ENCODE results near the gene FANCC. TPM values are rescaled to one million over a fixed set of nuclear protein-coding genes. Genes with fewer than 3 reads are reported as not detected.

Gene FANCC
- total and polyA plus RNA-seq, 3 donors from 2014 or later = 30.7 to 38.5 (median 35.1) TPM

- Histone ChIP-seq H3K27me3 (no peaks in the 10 kb centered on the region), H3K4me3 (no peak overlapping the region), H3K27ac (no peak overlapping the region), H3K4me1 (peaks cover 9% of the 10 kb centered on the region), H3K9me3 (no peaks in the 10 kb centered on the region), H3K36me3 (ENCODE audit: low read depth, missing control alignments) (no peaks in the 10 kb centered on the region)
- intact Hi-C loops (cut with DNase I; ENCODE audit: low total_unique reads) = no loop called here
- TF ChIP-seq CTCF (IDR thresholded peaks at IDR 0.05) (no peak), POLR2A (IDR thresholded peaks at IDR 0.05) (no peak)
- DNase-seq = no peak
Measured at GRCh38 chr9:95213117-95213516, 104.4 kb downstream of the FANCC start.

- H3K27me3 ChIP-seq = no peaks in the 10 kb centered on the region
- no peaks in the 10 kb centered on the region for H3K9me3 ChIP-seq
- no peak for TF ChIP-seq CTCF (IDR thresholded peaks at IDR 0.05)
- TF ChIP-seq POLR2A (IDR thresholded peaks at IDR 0.05) = no peak
- H3K27ac ChIP-seq = no peak overlapping the region
- intact Hi-C loops (cut with DNase I; ENCODE audit: low total_unique reads) = no loop called here
- peaks cover 12% of the 10 kb centered on the region for H3K4me1 ChIP-seq
- no peaks in the 10 kb centered on the region for H3K36me3 ChIP-seq (ENCODE audit: low read depth, missing control alignments)
- peak; percentile 36 for DNase-seq
- 28 to 40% methylated on average over 1 of the region's 1 CpG for WGBS, 2 donors
- H3K4me3 ChIP-seq = no peak overlapping the region
Measured at GRCh38 chr9:95211028-95211427, 106.5 kb downstream of the FANCC start.

- H3K4me3 ChIP-seq = no peak overlapping the region
- 91% methylated on average over 4 of the region's 4 CpGs for WGBS, 2 donors
- H3K9me3 ChIP-seq = no peaks in the 10 kb centered on the region
- intact Hi-C loops (cut with DNase I; ENCODE audit: low total_unique reads) = no loop called here
- no peaks in the 10 kb centered on the region for H3K36me3 ChIP-seq (ENCODE audit: low read depth, missing control alignments)
- TF ChIP-seq CTCF (IDR thresholded peaks at IDR 0.05) = no peak
- no peak for TF ChIP-seq POLR2A (IDR thresholded peaks at IDR 0.05)
- DNase-seq = no peak
- no peak overlapping the region for H3K27ac ChIP-seq
- H3K4me1 ChIP-seq = peaks cover 12% of the 10 kb centered on the region
- no peaks in the 10 kb centered on the region for H3K27me3 ChIP-seq
Measured at GRCh38 chr9:95207403-95207802, 110.1 kb downstream of the FANCC start.

GRCh38 chr9:95206143-95206542, 111.4 kb downstream of the FANCC start:
- Histone ChIP-seq H3K4me1 (peaks cover 12% of the 10 kb centered on the region), H3K27ac (no peak overlapping the region), H3K36me3 (ENCODE audit: low read depth, missing control alignments) (no peaks in the 10 kb centered on the region), H3K27me3 (no peaks in the 10 kb centered on the region), H3K4me3 (no peak overlapping the region), H3K9me3 (no peaks in the 10 kb centered on the region)
- intact Hi-C loops (cut with DNase I; ENCODE audit: low total_unique reads) = no loop called here
- TF ChIP-seq POLR2A (IDR thresholded peaks at IDR 0.05) = no peak
- no peak for TF ChIP-seq CTCF (IDR thresholded peaks at IDR 0.05)
- DNase-seq = no peak
- 52 to 61% methylated on average over 8 of the region's 8 CpGs for WGBS, 2 donors

GRCh38 chr9:95204710-95205109, 112.8 kb downstream of the FANCC start:
- Histone ChIP-seq H3K36me3 (ENCODE audit: low read depth, missing control alignments) (no peaks in the 10 kb centered on the region), H3K9me3 (no peaks in the 10 kb centered on the region), H3K27ac (peak overlapping the region in 1 of 2 donors; percentile 15), H3K4me1 (peaks cover 8% of the 10 kb centered on the region), H3K4me3 (no peak overlapping the region), H3K27me3 (no peaks in the 10 kb centered on the region)
- WGBS, 2 donors = 50 to 61% methylated on average over 2 of the region's 2 CpGs
- no peak for DNase-seq
- intact Hi-C loops (cut with DNase I; ENCODE audit: low total_unique reads) = no loop called here
- TF ChIP-seq CTCF (IDR thresholded peaks at IDR 0.05) = no peak
- TF ChIP-seq POLR2A (IDR thresholded peaks at IDR 0.05) = no peak
